Stimulated activated CD4-positive, alpha-beta T cell treated with anti-CD3 and anti-CD28 coated beads, Interleukin-12 subunit alpha, Interleukin-12 subunit beta, amount 100 ng/mL, for 4 hours (primary cell): ENCODE data around the gene RABGGTA.

Experiments used
- DNase-seq: peaks from one replicate; pipeline ENCODE4 v3.0.0-alpha.2; 2020

Gene RABGGTA

DNA sequence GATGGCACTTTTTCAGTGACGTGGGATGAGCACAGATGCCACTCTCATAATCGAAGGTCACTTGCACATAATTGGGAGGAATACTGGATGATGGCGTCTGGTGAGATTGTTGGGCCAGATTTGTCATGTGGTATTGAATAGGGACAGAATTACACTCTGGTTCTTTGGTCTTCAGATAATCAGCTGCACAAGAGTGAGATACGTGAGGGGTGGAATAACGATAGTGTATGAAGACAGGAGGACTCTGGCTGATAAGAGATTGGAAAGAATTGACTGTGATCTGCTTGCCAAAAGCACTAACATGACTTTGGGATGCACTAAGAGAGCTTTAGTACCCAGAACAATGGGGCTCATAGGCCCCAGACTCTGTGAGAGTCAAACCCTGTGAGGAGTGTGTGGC is 7.0 kb upstream of the RABGGTA start:
- no peak for DNase-seq

DNA sequence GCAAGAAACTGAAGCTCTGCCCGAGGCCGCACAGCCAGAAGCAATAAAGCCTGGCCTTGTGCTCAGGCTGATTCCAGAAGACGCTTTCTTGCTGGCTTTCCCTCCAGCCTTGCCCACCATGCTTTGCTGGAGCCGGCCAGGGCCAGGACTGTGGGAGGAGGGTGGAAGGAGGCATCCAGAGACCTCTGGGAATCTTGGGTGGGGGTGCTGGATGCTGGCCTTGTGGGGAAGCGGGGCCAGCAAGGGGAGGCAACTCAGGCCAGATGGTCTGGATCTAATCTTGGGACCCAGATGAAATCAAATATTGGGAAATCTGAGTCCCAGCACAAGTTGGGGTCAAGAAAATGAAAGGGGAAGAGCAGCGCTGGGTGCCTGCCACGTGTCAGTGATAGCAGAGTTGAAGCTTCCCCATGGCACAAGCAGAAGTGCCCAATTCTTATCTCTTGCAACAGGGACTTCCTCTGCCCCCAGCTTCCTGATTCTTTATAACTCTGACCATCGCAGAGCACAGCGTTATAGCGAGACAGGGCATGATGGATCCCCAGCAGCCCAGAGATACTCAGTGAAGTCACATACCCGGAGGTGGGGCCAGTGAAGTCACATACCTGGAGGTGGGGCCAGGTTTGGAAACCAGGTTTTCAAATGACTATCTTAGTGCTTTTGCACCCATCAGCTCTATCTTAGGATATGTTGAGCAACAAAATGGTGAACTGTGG is 6.4 kb upstream of the RABGGTA start:
- peak; percentile 13 for DNase-seq

DNA sequence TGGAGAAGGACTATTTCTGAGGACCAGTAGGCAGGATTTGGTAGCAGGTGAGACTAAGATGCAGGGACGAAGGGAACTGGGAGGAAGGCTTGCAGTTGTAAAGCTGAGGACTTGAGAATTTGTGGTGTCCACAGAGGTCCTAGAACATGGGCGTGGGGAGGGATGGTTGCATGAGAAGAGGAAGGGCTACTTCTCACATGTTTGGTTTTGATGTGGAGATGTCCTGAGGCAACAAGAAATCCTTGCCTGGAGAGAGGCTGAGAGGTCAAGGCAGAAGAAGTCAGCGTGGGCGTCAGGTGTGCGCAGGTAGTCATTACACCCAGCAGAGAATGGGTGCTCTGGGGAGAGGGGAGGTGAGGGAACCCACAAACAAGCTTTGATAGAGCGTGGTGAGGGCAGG is 5.7 kb upstream of the RABGGTA start:
- DNase-seq: no peak

DNA sequence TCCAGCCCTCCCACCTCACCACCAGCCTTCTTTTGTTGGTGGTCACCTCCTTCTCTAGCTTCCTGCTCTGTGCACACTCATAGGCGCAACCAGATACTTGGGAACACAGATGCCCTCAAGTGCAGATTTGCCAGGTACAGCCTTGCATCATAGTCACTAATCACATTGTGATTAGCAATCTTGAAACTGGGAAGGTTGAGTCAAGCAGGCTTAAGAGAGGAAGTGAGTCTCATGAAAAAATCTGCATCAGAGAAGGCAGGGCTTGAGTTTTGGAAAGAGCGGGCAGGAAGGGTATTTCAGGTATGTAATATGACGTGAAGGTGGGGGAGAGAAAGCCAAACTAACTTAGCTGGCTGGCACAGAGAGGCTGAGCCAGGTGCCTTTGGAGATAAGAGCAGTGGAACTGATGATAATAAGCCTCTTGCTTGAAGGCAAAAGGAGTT is 2.7 kb upstream of the RABGGTA start:
- DNase-seq: peak; percentile 34

DNA sequence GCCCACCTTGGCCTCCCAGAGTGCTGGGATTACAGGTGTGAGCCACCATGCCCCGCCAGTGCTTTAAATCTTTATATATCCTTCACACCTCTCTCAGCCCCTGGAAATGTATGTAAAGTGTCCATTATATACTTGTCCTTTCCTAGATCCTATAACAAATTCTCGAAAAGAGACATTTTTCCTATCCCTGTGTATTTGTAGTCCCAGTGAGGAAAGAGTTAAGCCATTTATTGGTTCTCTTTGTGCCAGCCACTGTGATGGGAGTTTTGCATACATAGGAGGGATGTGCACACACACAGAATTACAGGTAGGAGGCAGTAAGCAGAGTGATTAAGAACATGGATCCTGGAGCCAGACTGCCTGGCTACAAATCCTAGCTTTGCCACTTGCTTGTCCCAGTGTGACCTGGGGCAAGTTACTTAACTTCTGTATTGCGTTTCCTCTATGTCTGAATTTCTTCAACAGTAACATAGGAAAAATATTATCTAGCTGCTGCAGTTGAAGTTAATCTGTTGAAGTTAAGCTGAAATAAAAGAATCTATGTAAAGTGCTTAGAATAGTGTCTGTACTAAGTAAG is 2.1 kb upstream of the RABGGTA start:
- no peak for DNase-seq

DNA sequence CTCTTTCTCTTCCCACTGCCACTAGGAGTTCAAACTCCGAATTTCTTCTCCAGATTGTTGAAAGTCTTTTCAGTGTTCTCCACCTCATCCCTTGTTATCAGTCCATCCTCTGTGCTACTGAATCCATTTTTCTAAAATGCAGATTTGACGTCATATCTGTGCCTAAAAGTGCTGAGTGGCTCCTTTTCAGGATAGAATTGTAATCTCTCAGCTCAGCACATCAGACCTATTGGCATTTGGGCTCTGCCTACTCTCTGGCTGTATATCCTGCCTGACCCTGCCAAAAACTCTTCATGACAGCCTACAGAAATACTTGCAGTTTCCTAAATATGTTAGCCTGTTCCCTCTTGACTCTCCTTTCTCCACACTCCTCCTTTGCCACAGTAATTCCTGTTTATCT is 1.1 kb upstream of the RABGGTA start:
- no peak for DNase-seq

DNA sequence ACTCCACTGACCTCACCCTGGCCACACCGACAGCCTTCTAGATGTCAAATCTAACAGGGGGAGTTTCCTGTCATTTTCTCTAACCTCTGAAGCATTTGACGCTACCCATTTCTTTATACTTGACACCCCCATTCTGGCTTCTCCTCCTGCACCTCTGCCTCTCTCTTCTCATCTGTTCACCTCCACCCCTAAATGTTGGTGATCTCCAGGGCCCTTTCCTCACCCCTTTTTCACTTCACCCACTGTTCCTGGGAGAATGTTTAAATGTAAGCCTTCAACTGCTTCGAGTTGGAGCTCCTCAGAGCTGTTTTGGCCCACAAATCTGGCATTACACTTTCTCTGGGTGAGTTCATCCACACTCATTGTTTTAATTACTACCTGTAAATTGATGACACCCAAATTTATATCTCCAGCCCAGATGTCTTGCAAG is 452 bp upstream of the RABGGTA start:
- DNase-seq: no peak

DNA sequence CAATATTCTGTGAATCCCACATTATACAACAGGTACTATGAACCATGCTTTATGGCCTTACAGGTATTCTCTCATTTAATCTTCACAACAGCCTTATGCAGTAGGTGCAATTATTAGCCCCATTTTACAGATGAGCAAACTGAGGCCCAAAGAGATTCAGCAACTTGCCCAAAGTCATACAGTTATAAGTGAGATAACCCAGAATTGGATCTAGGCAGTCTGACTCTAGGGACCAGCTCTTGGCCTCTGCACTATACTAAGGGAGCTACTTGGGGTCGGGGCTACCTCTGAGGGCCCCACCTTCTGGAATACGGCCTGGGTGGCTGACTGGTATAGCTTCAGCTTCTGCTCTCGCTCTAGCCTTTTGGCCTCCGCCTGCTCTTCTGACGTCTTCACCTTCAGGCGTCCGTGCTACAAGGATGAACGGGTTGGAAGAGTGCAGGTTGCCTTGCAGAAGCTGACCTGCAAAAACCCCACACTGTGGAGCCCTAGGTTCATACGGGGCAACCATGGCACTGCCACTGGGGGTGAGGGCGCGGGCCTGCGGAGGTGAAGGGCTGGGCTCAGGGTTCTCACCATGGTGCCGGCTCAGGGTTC is 762 bp downstream of the RABGGTA start:
- no peak for DNase-seq

DNA sequence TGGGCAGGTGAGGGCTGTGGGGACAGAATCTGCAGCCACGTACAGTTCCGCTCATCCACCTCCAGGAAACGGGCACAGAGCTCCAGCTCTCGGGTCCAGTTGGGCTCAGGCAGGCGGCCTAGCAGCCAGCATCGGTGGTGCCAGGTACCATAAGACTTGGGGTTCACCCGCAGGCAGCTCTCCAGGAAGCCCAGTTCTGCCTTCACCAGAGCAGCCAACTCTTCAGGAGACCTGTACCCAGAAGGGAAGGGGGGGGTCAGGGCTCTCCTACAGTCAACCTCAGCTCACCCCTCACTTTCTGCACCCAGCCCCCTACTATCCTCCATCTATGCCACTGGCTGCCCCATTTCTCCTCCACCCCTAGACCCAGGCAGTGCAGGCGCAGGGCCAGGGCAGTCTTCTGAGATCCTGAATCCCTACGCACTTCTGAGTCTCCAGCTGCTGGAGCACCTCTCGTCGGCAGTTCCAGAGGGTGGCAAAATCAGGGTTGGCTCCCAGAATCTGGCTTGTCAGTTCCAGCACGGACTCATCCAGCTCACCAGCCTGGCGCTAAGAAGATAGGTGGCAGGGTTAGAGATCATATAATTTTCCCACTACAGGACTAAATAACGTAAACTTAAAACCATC is 1.4 kb downstream of the RABGGTA start:
- no peak for DNase-seq

DNA sequence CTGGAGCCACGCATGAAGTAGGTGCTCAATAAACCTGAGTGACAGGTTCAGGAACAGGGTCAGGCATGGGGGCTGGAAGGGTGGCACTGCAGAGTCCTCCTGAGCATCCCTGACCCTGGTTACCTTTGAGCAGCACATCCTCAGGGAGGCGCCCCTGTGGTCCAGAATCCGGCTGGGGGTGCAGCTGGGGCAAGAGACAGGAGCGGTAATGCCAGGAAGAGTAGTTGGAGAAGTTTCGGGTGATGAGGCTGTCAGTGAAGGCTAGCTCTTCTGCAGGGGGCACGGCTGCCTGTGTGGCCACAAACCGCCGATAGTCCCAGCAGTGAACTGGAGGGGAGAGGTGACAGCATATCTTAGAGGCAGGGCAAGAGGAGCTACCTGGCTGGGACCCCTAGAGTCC is 2.0 kb downstream of the RABGGTA start:
- no peak for DNase-seq

DNA sequence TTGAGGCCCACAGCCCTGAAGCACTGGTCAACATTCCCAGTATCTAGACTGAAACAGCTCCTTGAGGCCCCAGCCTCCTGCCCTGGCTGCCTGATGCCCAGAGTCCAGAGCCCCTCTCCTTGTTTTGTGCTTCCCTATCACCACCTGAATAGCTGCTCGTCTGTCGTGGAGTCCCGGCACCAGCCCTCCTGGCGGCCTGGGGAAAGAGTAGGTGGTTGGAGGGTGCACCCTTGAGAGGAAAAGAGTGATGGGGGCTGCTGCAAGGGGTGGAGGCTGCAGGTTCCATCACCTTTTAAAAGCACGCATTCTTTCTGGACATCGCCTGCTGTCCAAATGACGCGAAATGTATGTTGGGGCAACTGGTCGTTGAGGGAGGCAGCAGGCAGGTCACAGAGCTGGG is 3.2 kb downstream of the RABGGTA start:
- no peak for DNase-seq

DNA sequence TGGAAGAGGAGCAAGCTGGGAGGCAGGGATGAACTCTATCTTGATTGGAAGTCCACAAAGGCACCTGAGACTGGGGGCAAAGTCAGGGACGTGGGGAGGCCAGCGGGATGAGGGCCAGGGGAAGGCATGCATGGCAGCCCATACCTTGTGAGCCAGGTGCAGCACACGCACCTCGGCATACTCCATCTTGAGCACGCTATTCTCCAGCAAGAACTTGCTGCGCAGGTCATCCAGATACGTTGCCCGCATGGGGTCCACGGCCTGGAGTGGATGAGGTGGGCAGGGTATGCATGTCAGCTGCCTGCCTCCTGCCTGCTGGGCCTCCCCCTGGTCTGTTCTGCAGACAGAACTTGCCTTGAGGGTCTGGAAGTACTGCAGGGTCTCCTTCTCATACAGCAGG is 3.9 kb downstream of the RABGGTA start:
- DNase-seq: no peak

DNA sequence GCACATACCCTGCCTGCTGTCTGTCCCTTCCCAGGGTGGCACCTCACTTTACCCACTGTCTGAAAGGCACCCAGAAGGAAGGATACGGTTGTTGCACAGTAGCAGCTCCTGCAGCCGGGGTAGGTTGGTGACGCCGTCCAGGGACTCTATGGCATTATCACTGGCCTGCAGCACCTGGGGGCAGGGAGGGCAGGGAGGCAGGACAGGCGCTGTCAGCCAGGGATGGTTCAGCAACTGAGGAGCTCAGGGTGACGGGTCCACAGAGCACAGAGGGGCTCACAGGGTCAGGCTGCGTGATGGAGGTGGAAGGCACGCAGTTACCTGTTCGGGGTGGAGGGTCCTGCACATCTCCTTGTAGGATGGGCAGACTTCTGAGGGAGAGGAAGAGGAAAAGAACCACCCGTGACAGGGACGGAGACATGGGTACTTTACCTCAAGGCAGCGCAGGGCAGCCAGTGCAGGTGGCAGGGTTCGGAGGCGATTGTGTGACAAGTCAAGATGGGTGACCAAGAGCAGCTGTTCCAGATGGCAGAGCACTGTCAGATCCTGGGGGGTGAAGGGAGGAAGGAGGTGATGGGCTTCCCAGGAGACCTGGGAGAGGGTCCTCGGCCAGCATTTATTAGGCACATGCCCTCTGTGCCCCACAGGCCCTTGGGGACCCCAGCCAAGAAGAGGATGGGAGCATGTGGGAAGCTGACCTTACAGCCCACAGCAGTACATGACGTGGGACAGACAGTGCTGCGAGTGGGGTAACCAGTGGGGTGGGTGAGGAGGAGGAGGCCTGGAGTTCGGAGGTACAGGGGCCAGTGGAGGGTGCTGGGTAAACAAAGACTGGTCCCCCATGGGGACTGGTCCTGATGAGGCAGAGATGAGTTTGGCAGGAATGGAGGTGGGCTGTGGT is 4.8 kb downstream of the RABGGTA start:
- DNase-seq: no peak

DNA sequence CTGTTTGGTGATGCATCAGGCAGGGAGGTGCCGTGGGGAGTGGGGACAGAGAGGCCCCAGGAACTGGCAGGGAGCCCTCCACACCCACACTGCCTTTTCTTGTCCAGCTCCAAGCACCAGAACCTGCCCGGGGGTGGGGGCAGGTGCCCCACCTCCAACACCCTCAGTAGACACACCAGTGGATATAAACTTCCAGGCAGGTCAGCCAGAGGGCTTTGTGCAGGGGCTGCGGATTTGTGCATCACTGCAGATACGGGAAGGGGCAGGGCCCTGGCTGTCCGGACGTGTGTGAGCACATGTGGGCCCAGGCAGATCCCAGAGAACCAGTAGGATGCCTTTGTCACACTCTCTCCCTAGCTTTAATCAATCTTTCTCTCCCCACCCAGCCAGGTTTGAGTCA is 7.1 kb downstream of the RABGGTA start:
- no peak for DNase-seq

DNA sequence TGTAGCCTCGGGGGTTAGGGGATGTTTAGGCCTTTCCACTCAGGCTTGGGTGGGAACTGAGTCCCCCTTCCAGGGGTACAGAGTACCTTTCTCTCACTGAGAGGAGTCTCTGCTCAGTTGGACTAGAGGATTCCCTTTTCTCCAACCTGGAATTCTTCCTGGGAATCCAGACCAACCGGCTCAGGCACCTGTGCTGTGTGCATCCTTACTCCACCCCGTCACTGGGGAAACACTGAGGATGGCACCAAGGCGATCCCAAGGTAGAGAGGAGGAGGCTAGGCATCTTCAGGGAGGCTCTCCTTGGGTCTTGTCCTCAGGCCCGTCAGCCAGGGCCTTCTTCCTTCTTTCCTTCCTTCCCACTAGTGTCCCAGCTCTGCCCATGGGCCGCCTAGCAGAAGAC is 7.5 kb downstream of the RABGGTA start:
- DNase-seq: no peak

DNA sequence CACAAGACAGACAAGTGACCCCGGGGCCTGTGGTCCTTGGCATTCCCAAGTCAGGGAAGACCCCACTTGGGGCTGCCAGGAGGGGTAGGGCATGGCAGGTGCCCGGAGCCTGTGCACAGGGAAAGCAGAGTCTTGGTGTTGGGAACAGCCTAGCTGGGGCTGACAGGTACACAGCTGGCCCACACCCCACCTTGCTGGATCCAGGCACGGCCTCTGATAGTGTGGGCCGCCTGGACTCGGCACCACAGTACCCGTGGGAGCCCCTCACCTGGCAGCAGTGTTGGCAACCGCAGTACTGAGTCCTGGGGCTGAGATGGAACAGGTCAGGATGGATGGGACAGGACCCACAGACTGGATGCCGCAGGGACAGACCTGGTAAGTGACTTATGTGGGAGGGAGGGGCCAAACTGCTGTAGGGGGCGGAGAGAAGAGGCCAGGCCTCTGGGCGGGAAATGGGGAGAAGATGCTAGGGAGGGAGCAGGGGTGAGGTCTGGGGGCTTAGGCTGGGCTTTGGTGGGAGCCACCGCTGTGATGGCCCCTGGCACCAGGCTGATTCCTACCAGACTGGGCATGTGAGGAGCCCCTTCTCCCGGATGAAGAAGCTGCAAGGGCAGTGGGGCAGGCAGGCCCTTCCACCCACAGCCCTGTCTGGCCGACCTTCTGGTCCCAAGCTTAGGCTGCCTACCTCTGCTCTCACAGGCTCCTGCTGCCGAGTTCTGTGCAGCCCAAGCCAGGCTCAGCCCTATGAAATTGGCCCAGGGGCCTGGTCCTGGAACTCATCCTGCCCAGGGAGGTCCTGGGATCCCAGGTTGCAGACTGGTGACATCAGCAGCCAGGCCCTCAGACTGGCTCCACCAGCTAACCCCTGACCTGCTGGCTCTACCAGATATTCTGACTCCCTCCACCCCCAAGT is 8.3 kb downstream of the RABGGTA start, which contains the start of gene TGM1:
Gene TGM1, minus strand, starts transcription at position 357 of the 913 bp plus-strand sequence. CDS start 825 bp downstream, outside the sequence.
- DNase-seq: no peak

DNA sequence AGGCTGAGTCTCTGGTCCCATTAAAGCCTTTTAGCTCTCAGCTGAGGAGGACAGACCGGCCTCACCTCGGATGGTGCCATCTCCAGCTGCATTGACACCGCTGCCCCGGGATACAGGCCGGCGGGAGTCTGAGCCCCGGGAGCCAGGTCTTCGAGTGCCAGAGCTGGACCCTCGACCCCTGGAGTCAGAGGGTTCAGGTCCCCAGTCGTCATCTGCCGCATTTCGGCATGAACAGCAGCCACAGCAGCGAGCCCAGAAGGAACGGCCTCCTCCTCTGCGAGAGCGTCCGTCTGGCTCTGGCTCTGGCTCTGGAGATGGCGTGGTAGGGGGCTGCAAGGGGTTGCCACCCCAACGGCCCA is 9.4 kb downstream of the RABGGTA start:
- DNase-seq: no peak

DNA sequence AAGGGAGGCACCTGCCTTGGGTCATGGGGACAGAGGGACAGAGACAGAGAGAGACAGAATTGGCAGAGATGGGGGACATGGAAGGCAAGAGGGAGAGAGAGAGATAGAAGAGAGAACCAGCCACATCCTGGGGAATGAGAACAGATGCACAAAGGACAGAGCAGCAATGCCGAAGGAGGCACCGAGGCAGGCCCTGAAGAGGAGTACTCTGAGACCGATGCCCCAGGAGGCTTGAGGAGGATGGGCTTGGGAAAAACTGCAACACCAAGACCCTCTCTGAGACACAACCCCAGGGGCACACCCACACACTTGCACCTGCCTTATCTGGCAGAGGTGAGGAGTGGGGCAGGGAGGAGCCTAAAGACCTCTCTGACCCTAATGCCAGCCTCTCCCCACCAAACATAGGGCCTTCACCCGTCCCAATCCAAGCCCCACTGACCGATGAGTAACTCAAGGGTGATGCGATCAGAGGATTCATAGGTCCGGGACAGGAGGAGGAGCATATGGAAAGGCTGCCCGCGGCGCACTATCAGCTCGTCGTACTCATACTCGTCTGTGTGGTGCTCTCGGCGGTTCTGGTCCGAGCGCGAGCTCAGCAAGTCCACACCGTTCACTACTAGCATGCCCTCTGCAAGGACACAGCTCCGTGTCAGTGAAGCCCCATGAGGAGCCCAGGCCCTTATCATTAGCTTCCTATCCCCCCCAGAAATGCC is 10.0 kb downstream of the RABGGTA start:
- DNase-seq: no peak

DNA sequence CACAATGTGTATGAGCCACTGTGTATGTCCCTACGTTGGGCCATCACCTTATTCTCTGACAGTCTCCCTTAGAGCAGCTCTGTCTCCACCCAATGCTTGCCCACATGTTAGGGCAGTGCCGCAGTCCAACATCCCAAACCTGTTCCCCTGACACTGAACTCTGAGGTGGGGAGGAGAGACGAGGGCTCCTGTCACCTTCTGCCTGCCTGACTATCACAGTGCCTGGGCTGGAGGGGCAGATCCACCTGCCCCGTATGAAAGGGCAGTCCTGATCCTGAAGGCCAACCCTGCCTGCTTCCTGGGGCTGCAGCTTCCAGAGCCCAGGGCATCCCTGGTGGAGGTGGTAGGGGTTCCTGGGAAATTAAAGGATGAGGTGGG is 10.6 kb downstream of the RABGGTA start:
- no peak for DNase-seq

DNA sequence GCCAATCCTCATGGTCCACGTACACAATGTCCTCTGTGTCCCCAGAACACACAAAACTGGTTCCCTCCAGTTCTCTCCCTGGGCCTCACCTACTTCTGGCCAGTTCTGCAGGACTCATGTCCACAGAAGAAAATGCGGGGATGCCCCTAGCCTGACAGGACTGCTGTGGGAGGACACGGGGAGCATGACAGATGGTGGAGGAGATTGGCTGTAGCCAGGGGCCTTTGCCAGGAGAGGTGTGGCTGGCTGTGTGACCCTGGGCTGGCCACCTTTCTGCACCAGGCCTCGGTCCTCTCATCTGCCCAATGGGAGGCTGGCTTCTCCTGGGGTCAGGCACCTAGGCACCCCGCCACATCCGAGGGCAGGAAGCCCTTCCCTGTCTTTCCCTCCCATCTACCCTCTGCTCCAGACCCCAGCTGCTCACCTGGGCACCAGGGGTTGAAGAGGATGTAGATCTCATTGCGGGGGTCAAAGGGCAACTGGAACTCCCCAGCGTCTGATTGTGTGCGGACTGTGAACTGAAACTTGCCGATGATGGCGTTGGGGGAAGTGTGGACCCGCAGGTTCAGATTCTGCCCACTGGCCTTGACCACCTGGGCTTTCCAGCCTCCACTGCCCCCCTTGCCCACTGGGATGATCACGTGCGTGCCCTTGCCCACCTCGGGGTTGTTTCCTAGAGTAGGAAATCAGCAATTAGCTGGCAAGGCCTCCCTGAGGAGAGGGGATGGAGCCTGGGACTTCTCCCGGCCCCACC is 11.2 kb downstream of the RABGGTA start:
- no peak for DNase-seq
